OCI-LY1 (cell line): ENCODE results near the gene ELL2.

ENCODE experiments used
- H2AFZ ChIP-seq: fragments of 200-600 bp; sonication (generic), shearing (Covaris generic); 2 replicates; pipeline ENCODE4 v1.6.0; 2014; ENCODE audit warnings: antibody characterized with exemption, mild to moderate bottlenecking, low read length
- H3F3A ChIP-seq: fragments of 200-600 bp; sonication (generic), shearing (Covaris generic); 2 replicates; pipeline ENCODE4 v1.6.0; 2014; ENCODE audit warnings: mild to moderate bottlenecking, antibody characterized with exemption, low read length, moderate library complexity; ENCODE audit not compliant: insufficient read depth
- H3K27ac ChIP-seq: fragments of 200-600 bp; sonication (generic); 2 replicates; pipeline ENCODE4 v1.5.1; 2014; ENCODE audit warnings: low read length, mixed run types, mild to moderate bottlenecking, low read depth; ENCODE audit not compliant: poor library complexity, severe bottlenecking
- H3K27me3 ChIP-seq: fragments of 200-600 bp; sonication (generic); 2 replicates; pipeline ENCODE4 v1.6.0; 2014; ENCODE audit warnings: antibody characterized with exemption, mild to moderate bottlenecking, low read length, moderate library complexity; ENCODE audit not compliant: insufficient read depth
- H3K36me3 ChIP-seq: fragments of 200-600 bp; sonication (generic); 2 replicates; pipeline ENCODE4 v1.6.1; 2014; ENCODE audit warnings: mild to moderate bottlenecking, antibody characterized with exemption, low read length, moderate library complexity, mixed read lengths; ENCODE audit not compliant: insufficient read depth
- H3K4me1 ChIP-seq: fragments of 200-600 bp; sonication (generic); 2 replicates; pipeline ENCODE4 v1.5.1; 2014; ENCODE audit warnings: mild to moderate bottlenecking, low read length, moderate library complexity; ENCODE audit not compliant: insufficient read depth, severe bottlenecking
- H3K4me2 ChIP-seq: fragments of 200-600 bp; sonication (generic), shearing (Covaris generic); 2 replicates; pipeline ENCODE4 v1.6.1; 2014; ENCODE audit warnings: low read length
- H3K4me3 ChIP-seq: fragments of 200-600 bp; sonication (generic); 2 replicates; pipeline ENCODE4 v1.5.1; 2014; ENCODE audit warnings: low read length, low read depth, mild to moderate bottlenecking, mixed read lengths; ENCODE audit not compliant: poor library complexity, severe bottlenecking
- H3K79me2 ChIP-seq: fragments of 200-600 bp; shearing (Covaris generic); 2 replicates; pipeline ENCODE4 v1.6.1; 2016; ENCODE audit warnings: mixed run types, low read length, mixed read lengths; ENCODE audit not compliant: insufficient read depth
- H3K9ac ChIP-seq: fragments of 200-600 bp; sonication (generic), shearing (Covaris generic); 2 replicates; pipeline ENCODE4 v1.6.1; 2014; ENCODE audit warnings: mild to moderate bottlenecking, low read length, mixed read lengths
- H3K9me2 ChIP-seq: fragments of 200-600 bp; sonication (generic), shearing (Covaris generic); 2 replicates; pipeline ENCODE4 v1.6.1; 2014; ENCODE audit warnings: low read depth, mild to moderate bottlenecking, low read length, mixed read lengths
- H3K9me3 ChIP-seq: fragments of 200-600 bp; shearing (Covaris generic); 2 replicates; pipeline ENCODE4 v1.6.1; 2014; ENCODE audit warnings: low read length, mixed read lengths
- H4K20me1 ChIP-seq: fragments of 200-600 bp; sonication (generic), shearing (Covaris generic); 2 replicates; pipeline ENCODE4 v1.6.0; 2016; ENCODE audit warnings: mild to moderate bottlenecking, low read length; ENCODE audit not compliant: insufficient read depth
- CTCF ChIP-seq: fragments of 200-600 bp; sonication (generic), shearing (Covaris generic); IDR thresholded peaks from 2 replicates; pipeline ENCODE4 v1.5.1; 2017; ENCODE audit warnings: mild to moderate bottlenecking, antibody characterized with exemption, low read length, moderate library complexity, mixed read lengths
- EZH2 ChIP-seq: fragments of 200-600 bp; sonication (generic), shearing (Covaris generic); IDR thresholded peaks from 2 replicates; pipeline ENCODE4 v1.8.0; 2017; ENCODE audit warnings: borderline replicate concordance, mixed run types, mild to moderate bottlenecking, antibody characterized with exemption, low read length, moderate library complexity, mixed read lengths

ELL2 gene

GRCh38 chr5:95937607-95938152 lies 24.0 kb downstream of the ELL2 start:
- TF ChIP-seq CTCF (no peak), EZH2 (no peak)
- Histone ChIP-seq H3K9ac (no peak overlapping the region), H3K27ac (no peak overlapping the region), H3K4me3 (no peak overlapping the region), H3K36me3 (no peaks in the 10 kb centered on the region), H3K4me1 (no peaks in the 10 kb centered on the region), H3K9me3 (no peaks in the 10 kb centered on the region), H3K4me2 (no peak overlapping the region), H3K9me2 (no peaks in the 10 kb centered on the region), H4K20me1 (no peaks in the 10 kb centered on the region), H3K79me2 (no peaks in the 10 kb centered on the region), H3F3A (no peaks in the 10 kb centered on the region), H2AFZ (no peak overlapping the region), H3K27me3 (no peaks in the 10 kb centered on the region)

- no peak overlapping the region for H3K9ac ChIP-seq
- no peaks in the 10 kb centered on the region for H3F3A ChIP-seq
- H3K27me3 ChIP-seq: no peaks in the 10 kb centered on the region
- H3K79me2 ChIP-seq: no peaks in the 10 kb centered on the region
- no peak for TF ChIP-seq CTCF
- no peak for TF ChIP-seq EZH2
- no peak overlapping the region for H3K27ac ChIP-seq
- no peaks in the 10 kb centered on the region for H3K9me2 ChIP-seq
- H2AFZ ChIP-seq: no peak overlapping the region
- H4K20me1 ChIP-seq: no peaks in the 10 kb centered on the region
- H3K9me3 ChIP-seq: no peaks in the 10 kb centered on the region
- H3K4me1 ChIP-seq: no peaks in the 10 kb centered on the region
- H3K36me3 ChIP-seq: no peaks in the 10 kb centered on the region
- H3K4me3 ChIP-seq: no peak overlapping the region
- no peak overlapping the region for H3K4me2 ChIP-seq
These were observed 24.7 kb downstream of the ELL2 start for GRCh38 chr5:95936812-95937397.

- Histone ChIP-seq H3F3A (no peaks in the 10 kb centered on the region), H3K4me2 (no peak overlapping the region), H3K79me2 (no peaks in the 10 kb centered on the region), H3K9me2 (no peaks in the 10 kb centered on the region), H3K4me1 (no peaks in the 10 kb centered on the region), H2AFZ (no peak overlapping the region), H3K9me3 (no peaks in the 10 kb centered on the region), H3K36me3 (no peaks in the 10 kb centered on the region), H3K27me3 (no peaks in the 10 kb centered on the region), H4K20me1 (no peaks in the 10 kb centered on the region), H3K4me3 (no peak overlapping the region), H3K9ac (no peak overlapping the region), H3K27ac (no peak overlapping the region)
- TF ChIP-seq CTCF (no peak), EZH2 (no peak)
These were observed 26.0 kb downstream of the ELL2 start for GRCh38 chr5:95935553-95936100.
